Measurements from ENCODE around the gene TMEM100. TPM values are rescaled to one million over a fixed set of nuclear protein-coding genes. Genes with fewer than 3 reads are reported as not detected.

TMEM100 gene
- total and polyA plus RNA-seq, 2 of the 8 experiments (the other 6 are each of a cell fraction or from before 2014, with no cell fraction given), result 0.36 to 0.48 TPM

DNA sequence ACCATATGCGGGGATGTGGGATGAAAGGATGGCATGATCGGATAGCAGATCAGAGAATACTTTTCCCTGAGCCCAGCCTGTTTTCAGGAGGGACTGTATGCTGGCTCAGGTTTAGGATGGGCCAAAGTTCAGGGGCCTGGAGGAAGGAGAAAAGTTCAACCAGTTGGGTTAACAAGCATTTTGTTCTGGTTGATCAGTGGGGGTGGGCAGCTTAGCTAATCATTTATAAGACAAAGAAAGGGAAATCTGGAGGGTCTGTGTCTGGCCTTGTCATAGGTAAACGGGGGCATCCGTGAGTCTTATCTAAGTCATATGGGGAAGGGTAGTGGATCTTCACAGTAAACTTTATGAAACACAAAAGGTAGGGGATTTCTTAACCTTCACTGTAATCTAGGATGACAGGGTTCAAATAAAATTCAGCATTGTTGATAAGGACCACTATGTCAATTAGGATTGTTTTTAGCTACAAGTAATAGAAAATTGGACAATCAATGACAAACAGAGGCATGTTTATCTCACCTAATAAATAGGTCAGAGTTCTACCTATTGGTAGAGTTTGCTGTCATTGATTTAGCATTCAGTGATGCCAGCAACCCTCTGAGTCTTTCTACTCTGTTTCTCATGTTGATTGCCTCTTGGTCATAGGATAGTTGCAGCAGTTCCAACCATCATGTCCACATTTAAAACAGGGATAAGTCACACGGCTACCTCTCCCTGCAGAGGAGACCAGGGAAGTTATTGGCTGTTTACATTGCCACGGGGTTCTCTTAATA lies 39.6 kb upstream of the TMEM100 start:
- H2BK5ac ChIP-seq (ENCODE audit: low read depth, low read length), result no peak overlapping the region
- ChIA-PET POLR2A (ENCODE audit: partially characterized antibody) (interaction anchor here (0.7 kb wide), 1 partner anchor 11 kb away, joined by 3 read pairs; the partner anchor contains the start of gene PCTP), CTCF (ENCODE audit: partially characterized antibody) (interaction anchor here (0.6 to 1.6 kb wide), 3 partner anchors 9 to 236 kb away, joined by 3 to 8 read pairs (median 5); no protein-coding TSS in a partner anchor)
- H3K23me2 ChIP-seq (ENCODE audit: low read depth, low read length), result no peaks in the 10 kb centered on the region
- H3K14ac ChIP-seq (ENCODE audit: insufficient read length), result no peak overlapping the region
- H2BK20ac ChIP-seq (ENCODE audit: low read length), result no peak overlapping the region
- no peak overlapping the region for H2AK5ac ChIP-seq (ENCODE audit: low read depth, low read length)
- 88% methylated on average over 6 of the region's 6 CpGs; no CpG with 5 or more reads in 1 of the 2 experiments for WGBS, 2 experiments (ENCODE audit: extremely low coverage in 1 of 2, insufficient coverage in 1 of 2, insufficient read length in 1 of 2, insufficient replicate concordance in 2 of 2, low coverage in 1 of 2, low lambda C conversion rate in 2 of 2, missing lambda C conversion rate in 1 of 2)
- H2BK12ac ChIP-seq (ENCODE audit: low read depth, low read length), result no peak overlapping the region
- no peak overlapping the region for H2BK15ac ChIP-seq (ENCODE audit: low read length)
- H3K9me3 ChIP-seq (ENCODE audit: insufficient read depth in 2 of 2, low read depth in 1 of 2, low read length in 1 of 2), result no peaks in the 10 kb centered on the region
- no peaks in the 10 kb centered on the region; a peak in 1 of 7 replicates for H3K4me1 ChIP-seq (replicated peaks in 1 of 4; ENCODE audit: control insufficient read depth in 3 of 4, insufficient read depth in 4 of 4, low read length in 3 of 4)
- H3K9ac ChIP-seq (replicated peaks in 1 of 4; ENCODE audit: extremely low read depth in 1 of 4, low read depth in 3 of 4, low read length in 3 of 4), result no peak overlapping the region
- H3K79me1 ChIP-seq (ENCODE audit: low read depth, low read length), result no peaks in the 10 kb centered on the region
- H4K91ac ChIP-seq (replicated peaks; ENCODE audit: insufficient read length, low read length), result no peak overlapping the region
- no peak overlapping the region for H3K23ac ChIP-seq (ENCODE audit: insufficient read length)
- H2BK120ac ChIP-seq (replicated peaks; ENCODE audit: low read depth, low read length), result no peak overlapping the region
- no peak overlapping the region for H3K56ac ChIP-seq (replicated peaks; ENCODE audit: insufficient read length, low read depth, low read length)
- H3K27me3 ChIP-seq (replicated peaks in 1 of 4; ENCODE audit: control insufficient read depth in 3 of 4, extremely low read depth in 1 of 4, insufficient read depth in 3 of 4, low read length in 3 of 4), result no peaks in the 10 kb centered on the region
- TF ChIP-seq, protein P1, sequence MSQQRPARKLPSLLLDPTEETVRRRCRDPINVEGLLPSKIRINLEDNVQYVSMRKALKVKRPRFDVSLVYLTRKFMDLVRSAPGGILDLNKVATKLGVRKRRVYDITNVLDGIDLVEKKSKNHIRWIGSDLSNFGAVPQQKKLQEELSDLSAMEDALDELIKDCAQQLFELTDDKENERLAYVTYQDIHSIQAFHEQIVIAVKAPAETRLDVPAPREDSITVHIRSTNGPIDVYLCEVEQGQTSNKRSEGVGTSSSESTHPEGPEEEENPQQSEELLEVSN (IDR thresholded peaks at IDR 0.05), result no peak
- no peak overlapping the region for H3K18ac ChIP-seq (ENCODE audit: extremely low read depth, low read length)
- FAIRE-seq, result no peak
- H2AFZ ChIP-seq (ENCODE audit: low read length), result no peak overlapping the region
- H3K4me2 ChIP-seq (ENCODE audit: insufficient read depth in 1 of 2, low read depth in 2 of 2, low read length in 2 of 2), result no peak overlapping the region
- no peak overlapping the region for H3K4ac ChIP-seq (replicated peaks; ENCODE audit: insufficient read length, low read depth, low read length)
- no peaks in the 10 kb centered on the region for H3K79me2 ChIP-seq (ENCODE audit: control insufficient read depth in 1 of 2, insufficient read depth in 2 of 2, low read length in 2 of 2)
- no peaks in the 10 kb centered on the region for H3K36me3 ChIP-seq (ENCODE audit: control insufficient read depth in 2 of 4, insufficient read depth in 4 of 4, low read length in 3 of 4)
- no peak for DNase-seq (ENCODE audit: low read depth in 1 of 2, low spot score in 2 of 2)
- no peak overlapping the region for H4K5ac ChIP-seq (ENCODE audit: insufficient read length, low read depth, low read length)
- H4K20me1 ChIP-seq (replicated peaks in 1 of 2; ENCODE audit: control insufficient read depth in 1 of 2, insufficient read depth in 2 of 2, low read length in 2 of 2), result no peaks in the 10 kb centered on the region
- H3K4me3 ChIP-seq (ENCODE audit: extremely low read depth in 1 of 4, insufficient read depth in 2 of 4, low read depth in 3 of 4, low read length in 4 of 4), result no peak overlapping the region
- no peak overlapping the region for H3K27ac ChIP-seq (ENCODE audit: low read depth, low read length)
- no peak overlapping the region for H4K8ac ChIP-seq (ENCODE audit: extremely low read depth, insufficient read depth, low read length)

All from H1 (cell line).